Breast epithelium (tissue), 3 donors: ENCODE data around the gene CADPS2.

Experiments
- POLR2AphosphoS5 ChIP-seq, 3 donors: sonication (generic); formaldehyde crosslinking; IDR thresholded peaks; one replicate each; pipeline ENCODE4 v1.6.1; 2017; ENCODE audit warnings: antibody characterized with exemption in 3 of 3
- TF ChIP-seq, protein P1 (sequence below), 3 donors: fragments of 450-650 bp; IDR thresholded peaks; one replicate each; pipeline ENCODE4 v1.5.1; 2016 to 2017; ENCODE audit warnings: antibody characterized with exemption in 3 of 3, mild to moderate bottlenecking in 3 of 3, moderate library complexity in 3 of 3

DNA sequence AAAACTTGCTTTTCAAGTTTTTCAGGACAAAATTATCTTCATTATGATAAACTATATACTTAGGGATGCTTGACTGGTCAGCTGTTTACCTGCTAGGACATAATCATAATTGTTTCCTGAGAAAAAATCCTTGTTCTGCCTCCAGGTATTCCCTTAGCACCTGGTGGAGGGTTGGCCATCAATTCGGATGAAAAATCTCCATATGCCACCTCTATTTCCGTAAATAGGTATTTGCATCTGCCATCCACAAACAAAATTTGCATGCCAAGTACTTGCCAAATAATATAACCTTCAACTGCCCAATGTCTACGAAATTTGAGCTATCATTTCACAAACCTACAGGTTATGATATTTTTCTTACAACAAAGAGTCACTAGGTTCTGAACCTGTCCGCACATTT, 313.6 kb downstream of the CADPS2 start:
- TF ChIP-seq, protein P1, sequence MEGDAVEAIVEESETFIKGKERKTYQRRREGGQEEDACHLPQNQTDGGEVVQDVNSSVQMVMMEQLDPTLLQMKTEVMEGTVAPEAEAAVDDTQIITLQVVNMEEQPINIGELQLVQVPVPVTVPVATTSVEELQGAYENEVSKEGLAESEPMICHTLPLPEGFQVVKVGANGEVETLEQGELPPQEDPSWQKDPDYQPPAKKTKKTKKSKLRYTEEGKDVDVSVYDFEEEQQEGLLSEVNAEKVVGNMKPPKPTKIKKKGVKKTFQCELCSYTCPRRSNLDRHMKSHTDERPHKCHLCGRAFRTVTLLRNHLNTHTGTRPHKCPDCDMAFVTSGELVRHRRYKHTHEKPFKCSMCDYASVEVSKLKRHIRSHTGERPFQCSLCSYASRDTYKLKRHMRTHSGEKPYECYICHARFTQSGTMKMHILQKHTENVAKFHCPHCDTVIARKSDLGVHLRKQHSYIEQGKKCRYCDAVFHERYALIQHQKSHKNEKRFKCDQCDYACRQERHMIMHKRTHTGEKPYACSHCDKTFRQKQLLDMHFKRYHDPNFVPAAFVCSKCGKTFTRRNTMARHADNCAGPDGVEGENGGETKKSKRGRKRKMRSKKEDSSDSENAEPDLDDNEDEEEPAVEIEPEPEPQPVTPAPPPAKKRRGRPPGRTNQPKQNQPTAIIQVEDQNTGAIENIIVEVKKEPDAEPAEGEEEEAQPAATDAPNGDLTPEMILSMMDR (IDR thresholded peaks at IDR 0.05), result no peak
- no peak for TF ChIP-seq POLR2AphosphoS5 (IDR thresholded peaks at IDR 0.05)
